K562 (cell line): ENCODE measurements around the gene PLEKHM3. TPM values are rescaled to one million over a fixed set of nuclear protein-coding genes. Genes with fewer than 3 reads are reported as not detected.
A peak's percentile ranks its signal among the peaks of the same experiment; 100 is the strongest.

Source experiments
- ATAC-seq: fragments of 200-7000 bp; cut with Tn5 transposase; 3 replicates; pipeline ENCODE4 v1.9.1; 2020; ENCODE audit warnings: moderate library complexity
- BruUV-seq: library from RNA; stranded (reverse); fragments of 400-500 nt; replicated peaks from 2 replicates; lab custom pipeline; 2021; lab: Mats Ljungman, UMichigan
- CTCF ChIA-PET: fragments of 300-600 bp; formaldehyde crosslinking; extraction: SDS; loops from one replicate; lab custom pipeline; 2021; ENCODE audit warnings: low intra/inter-chr PET ratio; lab: Yijun Ruan, JAX
- POLR2A ChIA-PET: fragments of 300-600, 350-650 bp; sonication (Branson Sonifier 250); formaldehyde crosslinking; extraction: SDS; loops from one replicate; lab custom pipeline; 2021; ENCODE audit warnings: antibody characterized with exemption, inconsistent platforms; lab: Yijun Ruan, JAX
- DNase-seq, 4 experiments: peaks; one replicate each; pipeline versions ENCODE4 v3.0.0 to v3.0.0-alpha.2; 2011 to 2018; ENCODE audit warnings: low spot score in 3 of 4, mixed read lengths in 3 of 4; ENCODE audit errors: extremely low read depth in 1 of 4
- FAIRE-seq: peaks from 2 replicates; lab custom pipeline; 2011; peaks lifted over from hg19 to GRCh38; lab: Jason Lieb, UNC
- H2AFZ ChIP-seq: 2 replicates; pipeline ENCODE4 v1.6.0; 2011; ENCODE audit warnings: low read depth, low read length, control low read depth, inconsistent platforms
- H3K27ac ChIP-seq: fragments of 200-600 bp; 3 replicates; pipeline ENCODE4 v1.8.0; 2011; ENCODE audit warnings: low read depth, mild to moderate bottlenecking, control low read depth, inconsistent platforms, low read length, moderate library complexity, mixed read lengths; ENCODE audit errors: extremely low read depth
- H3K27me3 ChIP-seq, 2 experiments: fragments of 300-600 bp in 1 of 2; 2 replicates in 1 of 2; 3 replicates in 1 of 2; pipeline versions ENCODE4 v1.6.0 to v1.8.0; 2011; ENCODE audit warnings: inconsistent platforms in 2 of 2, low read length in 2 of 2, mild to moderate bottlenecking in 1 of 2, mixed read lengths in 1 of 2, moderate library complexity in 1 of 2; ENCODE audit not compliant: control insufficient read depth in 2 of 2, insufficient read depth in 2 of 2
- H3K36me3 ChIP-seq: fragments of 300-600 bp; 3 replicates; pipeline ENCODE4 v1.8.0; 2011; ENCODE audit warnings: mild to moderate bottlenecking, low read length, inconsistent platforms; ENCODE audit not compliant: control insufficient read depth, insufficient read depth
- H3K4me1 ChIP-seq, 2 experiments: fragments of 200-600 bp in 1 of 2; replicated peaks in 1 of 2; 2 replicates in 1 of 2; 3 replicates in 1 of 2; pipeline versions ENCODE4 v1.5.1 to v1.8.0; 2011; ENCODE audit warnings: inconsistent platforms in 2 of 2, low read length in 2 of 2, mild to moderate bottlenecking in 1 of 2, mixed read lengths in 1 of 2, moderate library complexity in 1 of 2; ENCODE audit not compliant: control insufficient read depth in 2 of 2, insufficient read depth in 2 of 2
- H3K4me2 ChIP-seq: 2 replicates; pipeline ENCODE4 v1.6.1; 2011; ENCODE audit warnings: low read length, control low read depth, inconsistent platforms, mixed read lengths; ENCODE audit not compliant: insufficient read depth
- H3K4me3 ChIP-seq: fragments of 200-600 bp; sonication (generic), shearing (Covaris generic); 2 replicates; pipeline ENCODE4 v1.5.1; 2016; ENCODE audit warnings: control low read depth, inconsistent platforms
- H3K79me2 ChIP-seq: fragments of 200-600 bp; 3 replicates; pipeline ENCODE4 v1.8.0; 2011; ENCODE audit warnings: low read length, inconsistent platforms; ENCODE audit not compliant: control insufficient read depth, insufficient read depth
- H3K9ac ChIP-seq, 2 experiments: 2 replicates each; pipeline versions ENCODE4 v1.6.0 to v1.6.1; 2011; ENCODE audit warnings: low read depth in 2 of 2, low read length in 2 of 2, control low read depth in 1 of 2, inconsistent platforms in 1 of 2, mild to moderate bottlenecking in 1 of 2, mixed read lengths in 1 of 2; ENCODE audit not compliant: insufficient read depth in 1 of 2
- H3K9me1 ChIP-seq: one replicate; pipeline ENCODE4 v1.6.0; 2011; ENCODE audit warnings: inconsistent platforms, mild to moderate bottlenecking, low read length, moderate library complexity; ENCODE audit not compliant: control insufficient read depth, insufficient read depth
- H3K9me3 ChIP-seq: replicated peaks from 2 replicates; pipeline ENCODE4 v1.5.1; 2011; ENCODE audit warnings: low read depth, low read length, inconsistent platforms; ENCODE audit not compliant: control insufficient read depth, insufficient read depth
- H4K20me1 ChIP-seq: replicated peaks from 2 replicates; pipeline ENCODE4 v1.6.1; 2011; ENCODE audit warnings: low read length, inconsistent platforms, mixed read lengths; ENCODE audit not compliant: control insufficient read depth, insufficient read depth
- ATF3 ChIP-seq, 2 experiments: fragments of 450-650 bp in 1 of 2; sonication (generic) in 1 of 2; formaldehyde crosslinking in 1 of 2; IDR thresholded peaks in 1 of 2; conservative IDR thresholded peaks in 1 of 2; 2 replicates each; pipeline versions ENCODE4 v1.6.1 to v1.8.1; 2016 to 2023; ENCODE audit warnings: mild to moderate bottlenecking in 2 of 2, moderate library complexity in 2 of 2, inconsistent platforms in 1 of 2, missing genetic modification reagents in 1 of 2
- E2F5 ChIP-seq: sonication (generic); formaldehyde crosslinking; IDR thresholded peaks from 2 replicates; pipeline ENCODE4 v1.8.0; 2022; ENCODE audit warnings: mild to moderate bottlenecking, missing genetic modification reagents
- ZBTB12 ChIP-seq: fragments of 250-450 bp; sonication (Bioruptor Pico); IDR thresholded peaks from 2 replicates; pipeline ENCODE4 v1.4.0; 2020
- WGBS: fragments of 100-300 bp; shearing (Covaris generic); methylation state at CpG from one replicate; pipeline ENCODE4 v1.1.6; 2016; ENCODE audit warnings: low coverage, mixed read lengths; ENCODE audit not compliant: insufficient coverage; ENCODE audit errors: missing lambda C conversion rate; 5-methylcytosine and 5-hydroxymethylcytosine counted together
- in situ Hi-C: fragments of 300-500 bp; cut with MboI; formaldehyde crosslinking; loops from 4 replicates; pipeline ENCODE4 v1.15.0; 2018; ENCODE audit warnings: inconsistent platforms, mixed read lengths
- intact Hi-C: fragments of 100-400 bp; cut with micrococcal nuclease; formaldehyde crosslinking; loops from 2 replicates; pipeline ENCODE4 v1.14.2; 2022
- polyA plus RNA-seq, 8 experiments: library from polyadenylated mRNA; depleted of rRNA in 4 of 8; stranded (reverse) in 5 of 8; unstranded in 3 of 8; fragments of >200 nt; fragmentation: Nextera tagmentation in 2 of 8; fragmentation: Illumina TruSeq in 1 of 8; extraction: Ambion mirVana in 2 of 8; extraction: Trizol in 1 of 8; gene quantifications; 2 replicates each; pipeline versions ENCODE4 v1.2.1 to v1.2.3, GENCODE V29; 2011 to 2014; ENCODE audit warnings: inconsistent platforms in 1 of 8, missing spikeins in 1 of 8
- total RNA-seq, 7 experiments: library from RNA; depleted of rRNA in 6 of 7; stranded (reverse); fragments of >200 nt in 6 of 7; fragmentation: Illumina TruSeq in 2 of 7; extraction: Trizol in 2 of 7; gene quantifications; 2 replicates each; pipeline versions ENCODE4 v1.2.1 to v1.2.3, GENCODE V29; 2011 to 2021; ENCODE audit warnings: low replicate concordance in 1 of 7
- TF ChIP-seq, protein P1 (sequence below): fragments of 250-450 bp; sonication (Bioruptor Pico); IDR thresholded peaks from 2 replicates; pipeline ENCODE4 v1.8.0; 2021; ENCODE audit warnings: mild to moderate bottlenecking, moderate library complexity
- TF ChIP-seq, protein P2 (sequence below): fragments of 250-450 bp; sonication (Bioruptor Pico); IDR thresholded peaks from 2 replicates; pipeline ENCODE4 v1.4.0; 2020; ENCODE audit warnings: mild to moderate bottlenecking, moderate library complexity, borderline replicate concordance

PLEKHM3 gene
- total and polyA plus RNA-seq, 9 of the 15 experiments (the other 6 are each of a cell fraction or from before 2014, with no cell fraction given): 0.24 to 1.6 (median 1.0) TPM

- intact Hi-C loops: loop anchor here (2.0 to 5.0 kb wide), 2 partner anchors 42 to 96 kb away; no protein-coding TSS in a partner anchor
- BruUV-seq: no TSS peak
Measured at GRCh38 chr2:208074610-208075356, 49.5 kb upstream of the PLEKHM3 start.

More at GRCh38 chr2:208074610-208075356, 49.5 kb upstream of the PLEKHM3 start:
- H2AFZ ChIP-seq: no peak overlapping the region
- no peak for DNase-seq
- H3K9me3 ChIP-seq: no peaks in the 10 kb centered on the region
- ChIA-PET POLR2A (no interaction called here), CTCF (no interaction called here)
- H3K9me1 ChIP-seq: no peaks in the 10 kb centered on the region
- no peaks in the 10 kb centered on the region; a peak in 1 of 5 replicates for H3K4me1 ChIP-seq
- no peak for FAIRE-seq
- no peak for ATAC-seq
- in situ Hi-C loops: loop anchor here (5.0 kb wide), 1 partner anchor 332 kb away; no protein-coding TSS in a partner anchor
- H3K27ac ChIP-seq: no peak overlapping the region
- H3K27me3 ChIP-seq: no peaks in the 10 kb centered on the region; a peak in 1 of 5 replicates
- 17% methylated on average over 9 of the region's 9 CpGs for WGBS
- no peak overlapping the region for H3K9ac ChIP-seq
- H3K4me3 ChIP-seq: no peak overlapping the region
- H3K79me2 ChIP-seq: no peaks in the 10 kb centered on the region
- no peaks in the 10 kb centered on the region for H4K20me1 ChIP-seq
- H3K4me2 ChIP-seq: no peak overlapping the region
- no peaks in the 10 kb centered on the region for H3K36me3 ChIP-seq
- TF ChIP-seq, protein P1, sequence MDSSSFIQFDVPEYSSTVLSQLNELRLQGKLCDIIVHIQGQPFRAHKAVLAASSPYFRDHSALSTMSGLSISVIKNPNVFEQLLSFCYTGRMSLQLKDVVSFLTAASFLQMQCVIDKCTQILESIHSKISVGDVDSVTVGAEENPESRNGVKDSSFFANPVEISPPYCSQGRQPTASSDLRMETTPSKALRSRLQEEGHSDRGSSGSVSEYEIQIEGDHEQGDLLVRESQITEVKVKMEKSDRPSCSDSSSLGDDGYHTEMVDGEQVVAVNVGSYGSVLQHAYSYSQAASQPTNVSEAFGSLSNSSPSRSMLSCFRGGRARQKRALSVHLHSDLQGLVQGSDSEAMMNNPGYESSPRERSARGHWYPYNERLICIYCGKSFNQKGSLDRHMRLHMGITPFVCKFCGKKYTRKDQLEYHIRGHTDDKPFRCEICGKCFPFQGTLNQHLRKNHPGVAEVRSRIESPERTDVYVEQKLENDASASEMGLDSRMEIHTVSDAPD (CRISPR knock-in tag): no peak
- TF ChIP-seq, protein P2, sequence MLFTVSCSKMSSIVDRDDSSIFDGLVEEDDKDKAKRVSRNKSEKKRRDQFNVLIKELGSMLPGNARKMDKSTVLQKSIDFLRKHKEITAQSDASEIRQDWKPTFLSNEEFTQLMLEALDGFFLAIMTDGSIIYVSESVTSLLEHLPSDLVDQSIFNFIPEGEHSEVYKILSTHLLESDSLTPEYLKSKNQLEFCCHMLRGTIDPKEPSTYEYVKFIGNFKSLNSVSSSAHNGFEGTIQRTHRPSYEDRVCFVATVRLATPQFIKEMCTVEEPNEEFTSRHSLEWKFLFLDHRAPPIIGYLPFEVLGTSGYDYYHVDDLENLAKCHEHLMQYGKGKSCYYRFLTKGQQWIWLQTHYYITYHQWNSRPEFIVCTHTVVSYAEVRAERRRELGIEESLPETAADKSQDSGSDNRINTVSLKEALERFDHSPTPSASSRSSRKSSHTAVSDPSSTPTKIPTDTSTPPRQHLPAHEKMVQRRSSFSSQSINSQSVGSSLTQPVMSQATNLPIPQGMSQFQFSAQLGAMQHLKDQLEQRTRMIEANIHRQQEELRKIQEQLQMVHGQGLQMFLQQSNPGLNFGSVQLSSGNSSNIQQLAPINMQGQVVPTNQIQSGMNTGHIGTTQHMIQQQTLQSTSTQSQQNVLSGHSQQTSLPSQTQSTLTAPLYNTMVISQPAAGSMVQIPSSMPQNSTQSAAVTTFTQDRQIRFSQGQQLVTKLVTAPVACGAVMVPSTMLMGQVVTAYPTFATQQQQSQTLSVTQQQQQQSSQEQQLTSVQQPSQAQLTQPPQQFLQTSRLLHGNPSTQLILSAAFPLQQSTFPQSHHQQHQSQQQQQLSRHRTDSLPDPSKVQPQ (CRISPR knock-in tag): no peak
- no peak for TF ChIP-seq ZBTB12
- no peak for TF ChIP-seq E2F5 (CRISPR knock-in tag)
- TF ChIP-seq ATF3 (IDR thresholded peaks at IDR 0.05): peak; percentile 46; the same call in 1 of the 2 replicates
- no peak for TF ChIP-seq ATF3 (CRISPR knock-in tag; conservative IDR thresholded peaks at IDR 0.05)
